ENCODE measurements around the gene C15orf39. TPM values are rescaled to one million over a fixed set of nuclear protein-coding genes. Genes with fewer than 3 reads are reported as not detected.
A peak's percentile ranks its signal among the peaks of the same experiment; 100 is the strongest.

Gene C15orf39
- total RNA-seq, 4 donors from 2014 or later = 1.6 to 3.8 (median 2.6) TPM

GRCh38 chr15:75177360-75178071, 24.2 kb upstream of the C15orf39 start:
- no peak for TF ChIP-seq CTCF (IDR thresholded peaks at IDR 0.05 in 4 of 5, conservative IDR thresholded peaks at IDR 0.05 in 1 of 5)
- TF ChIP-seq POLR2A (IDR thresholded peaks at IDR 0.05) = no peak
- Histone ChIP-seq H3K27ac (peak overlapping the region; percentile 29 to 64 (median 56)), H3K9me3 (no peaks in the 10 kb centered on the region), H3K27me3 (peaks cover 6 to 18% (median 11%) of the 10 kb centered on the region in 3 donors), H3K4me1 (peaks cover 5 to 10% of the 10 kb centered on the region in 2 donors), H3K4me3 (no peak overlapping the region), H3K36me3 (no peaks in the 10 kb centered on the region)
- intact Hi-C loops (cut with DNase I; ENCODE audit: low total_unique reads) = no loop called here
- ATAC-seq (no peak), DNase-seq (no peak)
- in situ Hi-C loops (cut with MboI; ENCODE audit: low sequenced_read_pairs in 4 of 4) = no loop called here

GRCh38 chr15:75178171-75178937, 23.3 kb upstream of the C15orf39 start:
- intact Hi-C loops (cut with DNase I; ENCODE audit: low total_unique reads) = no loop called here
- Histone ChIP-seq H3K4me3 (peak overlapping the region; percentile 48 to 55 (median 50)), H3K4me1 (peaks cover 5 to 10% of the 10 kb centered on the region in 2 donors), H3K27me3 (peaks cover 6 to 18% (median 11%) of the 10 kb centered on the region in 3 donors), H3K27ac (peak overlapping the region; percentile 29 to 64 (median 56)), H3K9me3 (no peaks in the 10 kb centered on the region), H3K36me3 (no peaks in the 10 kb centered on the region)
- TF ChIP-seq POLR2A (IDR thresholded peaks at IDR 0.05) = no peak
- no peak for TF ChIP-seq CTCF (IDR thresholded peaks at IDR 0.05 in 4 of 5, conservative IDR thresholded peaks at IDR 0.05 in 1 of 5)
- no peak for DNase-seq
- ATAC-seq = peak in 1 of 2 donors; percentile 24
- in situ Hi-C loops (cut with MboI; ENCODE audit: low sequenced_read_pairs in 4 of 4) = no loop called here

- H3K4me3 ChIP-seq = peak overlapping the region; percentile 48 to 55 (median 50)
These were observed 22.5 kb upstream of the C15orf39 start for GRCh38 chr15:75178938-75179745.

More at GRCh38 chr15:75178938-75179745, 22.5 kb upstream of the C15orf39 start:
- DNase-seq (no peak), ATAC-seq (no peak)
- in situ Hi-C loops (cut with MboI; ENCODE audit: low sequenced_read_pairs in 4 of 4) = no loop called here
- H3K9me3 ChIP-seq = no peaks in the 10 kb centered on the region
- peaks cover 5 to 10% of the 10 kb centered on the region in 2 donors for H3K4me1 ChIP-seq
- peaks cover 6 to 18% (median 11%) of the 10 kb centered on the region in 3 donors for H3K27me3 ChIP-seq
- intact Hi-C loops (cut with DNase I; ENCODE audit: low total_unique reads) = no loop called here
- no peaks in the 10 kb centered on the region for H3K36me3 ChIP-seq
- TF ChIP-seq CTCF (IDR thresholded peaks at IDR 0.05 in 4 of 5, conservative IDR thresholded peaks at IDR 0.05 in 1 of 5) = no peak
- TF ChIP-seq POLR2A (IDR thresholded peaks at IDR 0.05) = no peak
- peak overlapping the region; percentile 29 to 64 (median 56) for H3K27ac ChIP-seq
